ENCODE measurements around the gene COL8A2.

- TF ChIP-seq CTCF (IDR thresholded peaks at IDR 0.05; ENCODE audit: low read depth, low read length) (no peak), POLR2A (IDR thresholded peaks at IDR 0.05; ENCODE audit: extremely low read depth, insufficient read length) (no peak)
Observed at GRCh38 chr1:36091698-36092097, 33.3 kb downstream of the COL8A2 start.
